Right ventricle myocardium superior (tissue), 1 donor: Measurements from ENCODE around the gene CTBP2. TPM values are rescaled to one million over a fixed set of nuclear protein-coding genes. Genes with fewer than 3 reads are reported as not detected.

Experiments
- ATAC-seq: fragments of 200-7000 bp; cut with Tn5 transposase; one replicate; pipeline ENCODE4 v1.9.1; 2020; ENCODE audit warnings: mild to moderate bottlenecking; ENCODE audit not compliant: poor library complexity
- DNase-seq: peaks from one replicate; pipeline ENCODE4 v3.0.0-alpha.2; 2020
- intact Hi-C: fragments of 100-400 bp; cut with DNase I; formaldehyde crosslinking; loops from one replicate; pipeline ENCODE4 v1.11.2; 2022
- long read RNA-seq: library from polyadenylated mRNA; unstranded; transcript quantifications from one replicate; pipeline ENCODE4 v2.0.0, GENCODE V29; 2021
- total RNA-seq: library from RNA; stranded (reverse); fragmentation: NEBNext Ultra II Directional; extraction: Animal tissue kit (Norgen Biotek cat#: 25700); gene quantifications from one replicate; pipeline ENCODE4 v1.2.1, GENCODE V29; 2021
- donor health status: DM: no; HTN: yes; CAD: no; lungs with severe emphysema.

CTBP2 gene
- total RNA-seq, result 29.4 TPM
- long read RNA-seq, full-length matches to known transcripts, result 39 of 87 reads
- long read RNA-seq, partial matches to known transcripts, result 11 of 87 reads
- long read RNA-seq, other reads (novel, unspliced or antisense), result 37 of 87 reads

DNA sequence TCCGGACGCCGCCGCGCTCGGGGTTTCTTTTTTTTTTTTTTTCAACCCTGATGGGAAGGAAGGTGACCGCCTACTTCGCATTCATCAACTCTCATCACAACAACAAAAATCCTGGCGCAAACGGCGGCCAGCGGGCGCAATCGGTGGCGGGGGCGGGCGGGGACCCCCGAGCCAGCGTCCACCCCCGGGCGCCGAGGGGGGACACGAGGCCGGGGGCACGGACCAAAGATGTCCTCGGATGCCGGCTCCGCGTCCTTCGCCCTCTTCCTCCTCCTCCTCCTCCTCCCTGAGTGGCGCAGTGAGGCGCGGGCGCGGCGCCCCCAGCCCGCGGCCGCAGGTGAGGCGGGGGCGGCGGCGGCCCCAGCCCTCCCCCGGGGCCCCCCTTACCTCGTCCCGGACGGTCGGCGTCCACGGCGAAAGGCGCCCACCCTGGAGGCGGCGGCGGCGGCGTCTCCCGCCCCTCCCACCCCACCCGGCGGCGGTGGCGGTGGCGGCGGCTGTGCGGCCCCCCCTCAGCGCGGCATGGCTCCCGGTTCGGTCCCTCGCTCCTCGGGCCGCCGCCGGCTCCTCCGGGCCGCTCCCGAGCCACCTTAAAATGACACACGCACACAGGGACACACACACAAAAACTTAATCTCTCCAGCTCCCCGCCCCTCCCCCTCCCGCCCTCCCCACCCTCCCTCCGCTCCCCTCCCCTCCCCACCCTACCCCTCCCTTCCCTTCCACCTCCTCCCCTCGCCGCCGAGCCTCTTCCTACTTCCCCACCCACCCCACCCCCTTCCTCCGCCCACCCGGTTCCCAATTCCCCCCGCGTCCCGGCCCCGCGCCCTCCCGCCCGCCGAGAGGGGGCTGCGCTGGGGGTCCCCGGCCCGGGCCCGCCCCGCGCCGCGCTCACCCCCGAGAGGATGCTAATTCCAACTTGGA lies at the start of gene CTBP2:
CTBP2 (minus strand) TSS at position 632 of the 924 bp plus-strand sequence.
- ATAC-seq (peak; percentile 23), DNase-seq (peak; percentile 66)
- intact Hi-C loops, result loop anchor here (5.0 to 10.0 kb wide), 2 partner anchors 98 to 175 kb away; no protein-coding TSS in a partner anchor

DNA sequence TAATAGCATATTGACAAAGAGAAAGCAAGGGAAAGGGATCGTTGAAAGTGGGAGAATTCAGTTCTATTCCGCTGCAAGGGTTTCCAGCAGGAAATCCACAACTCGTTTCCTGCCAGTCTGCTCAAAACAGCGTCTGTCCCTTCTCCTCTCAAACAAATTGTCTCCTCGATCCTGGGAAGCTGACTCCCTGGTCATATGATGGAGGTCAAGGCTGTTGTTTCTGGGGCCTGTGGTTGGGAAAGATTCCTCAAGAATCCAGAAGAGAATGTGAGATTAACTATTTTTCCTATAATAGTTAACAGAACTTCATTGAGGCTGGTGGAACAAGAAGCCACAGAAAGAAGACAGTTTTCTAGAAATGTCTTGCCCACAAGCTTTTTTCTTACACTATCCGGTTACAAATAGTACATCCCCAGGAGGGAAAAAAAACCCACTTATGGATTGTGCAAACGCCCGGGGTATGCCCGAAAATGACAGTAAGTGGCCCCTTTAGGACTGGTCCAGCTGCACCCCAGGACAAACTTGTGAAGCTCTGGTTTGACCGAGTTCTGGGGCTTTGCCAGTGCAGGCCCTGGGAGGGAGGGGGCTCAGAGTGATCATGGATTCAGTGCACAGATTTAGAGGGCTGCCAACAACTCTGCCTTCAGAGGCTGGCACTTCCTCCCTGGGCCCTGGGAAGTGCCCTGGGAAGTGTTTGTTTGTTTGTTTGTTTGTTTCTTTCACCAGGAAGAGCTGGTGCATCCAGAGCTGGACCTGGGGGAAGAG lies 49.4 kb upstream of the CTBP2 start:
- DNase-seq (no peak), ATAC-seq (no peak)
- intact Hi-C loops, result no loop called here

DNA sequence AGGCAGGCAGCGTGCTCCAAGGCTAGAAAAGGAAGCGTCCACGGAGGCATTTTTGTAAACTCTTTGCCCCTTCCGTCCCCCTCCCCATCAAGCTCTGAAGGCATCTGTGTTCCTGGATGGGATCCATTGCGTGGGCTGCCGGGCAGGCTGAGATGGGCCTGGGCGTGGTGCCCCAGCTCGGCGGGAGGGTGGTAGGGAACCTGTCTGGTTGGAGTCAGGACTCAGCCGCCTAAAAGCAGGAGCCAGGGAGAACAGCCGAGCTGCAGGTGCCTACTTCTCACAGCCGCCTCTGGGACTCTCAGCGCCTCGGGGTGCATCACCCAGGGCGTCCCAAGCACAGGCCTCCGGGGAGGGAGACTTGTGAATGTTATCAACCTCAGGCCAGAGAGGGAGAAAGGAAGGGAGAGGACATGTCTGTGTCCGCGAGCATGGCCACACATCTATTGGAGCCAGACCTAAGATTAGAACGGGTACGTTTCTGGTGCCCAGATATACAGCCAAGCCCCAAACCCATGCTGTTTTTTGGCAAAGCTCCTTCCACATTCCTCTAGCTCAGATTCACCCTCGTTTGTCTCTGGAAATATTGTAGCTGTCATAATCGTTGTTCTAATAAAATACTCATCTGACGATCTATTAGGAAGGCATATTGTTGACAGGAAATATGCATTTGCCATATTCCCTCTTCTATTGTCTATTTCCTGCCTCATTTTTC lies 48.6 kb upstream of the CTBP2 start:
- ATAC-seq (no peak), DNase-seq (no peak)
- intact Hi-C loops, result no loop called here

DNA sequence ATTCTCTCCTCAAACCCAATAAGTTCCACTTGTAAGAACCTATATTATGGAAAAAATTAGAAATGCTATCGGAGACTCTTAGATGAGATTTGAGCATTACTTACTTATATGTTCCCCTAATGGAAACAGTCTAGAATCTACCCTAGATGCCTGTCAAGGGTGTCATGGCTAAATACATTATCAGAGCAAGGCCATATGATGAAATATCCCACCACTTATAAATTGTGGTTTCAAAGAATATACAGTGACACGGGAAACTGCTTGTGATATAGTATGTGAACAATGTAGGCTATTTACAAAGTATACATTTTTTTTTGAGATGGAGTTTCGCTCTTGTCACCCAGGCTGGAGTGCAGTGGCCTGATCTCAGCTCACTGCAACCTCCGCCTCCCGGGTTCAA lies 46.3 kb upstream of the CTBP2 start:
- DNase-seq (no peak), ATAC-seq (no peak)
- intact Hi-C loops, result no loop called here

DNA sequence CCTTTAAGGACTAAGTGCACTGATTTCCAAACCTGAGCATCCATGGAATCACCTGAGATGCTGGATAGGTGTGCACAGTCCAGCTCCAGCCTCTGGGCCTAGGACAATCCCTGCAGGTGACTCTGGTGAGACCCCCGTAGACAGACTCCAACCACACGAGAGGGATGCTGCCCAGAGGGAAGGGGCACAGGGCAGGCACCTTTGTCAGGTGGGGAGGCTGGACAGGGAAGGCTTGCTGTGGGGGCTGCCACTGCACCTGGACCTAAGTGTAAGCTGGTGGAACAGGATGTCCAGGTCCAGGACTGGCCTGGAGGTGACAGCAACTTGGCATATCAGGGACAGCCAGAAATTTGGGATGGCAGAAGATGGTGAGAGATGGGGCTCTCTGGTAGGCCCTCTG lies 45.1 kb upstream of the CTBP2 start:
- ATAC-seq (no peak), DNase-seq (no peak)
- intact Hi-C loops, result no loop called here

DNA sequence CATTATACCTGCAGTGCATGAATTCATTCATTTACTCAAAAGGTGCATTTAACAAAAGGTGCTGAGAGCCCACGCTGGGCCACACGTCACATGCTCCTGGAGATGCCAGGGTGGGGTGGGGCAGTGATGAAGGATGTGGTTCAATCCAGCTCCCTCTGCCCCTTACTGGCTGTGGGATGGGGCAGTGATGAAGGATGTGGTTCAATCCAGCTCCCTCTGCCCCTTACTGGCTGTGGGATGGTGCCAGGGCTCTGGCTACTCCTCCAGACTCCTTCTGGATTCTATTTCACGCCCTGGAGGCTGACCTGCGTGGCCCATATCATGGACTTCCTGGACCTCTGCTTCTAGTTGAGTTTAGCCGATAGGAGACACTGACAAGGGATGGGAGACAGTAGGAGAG lies 44.0 kb upstream of the CTBP2 start:
- ATAC-seq (no peak), DNase-seq (no peak)
- intact Hi-C loops, result no loop called here

DNA sequence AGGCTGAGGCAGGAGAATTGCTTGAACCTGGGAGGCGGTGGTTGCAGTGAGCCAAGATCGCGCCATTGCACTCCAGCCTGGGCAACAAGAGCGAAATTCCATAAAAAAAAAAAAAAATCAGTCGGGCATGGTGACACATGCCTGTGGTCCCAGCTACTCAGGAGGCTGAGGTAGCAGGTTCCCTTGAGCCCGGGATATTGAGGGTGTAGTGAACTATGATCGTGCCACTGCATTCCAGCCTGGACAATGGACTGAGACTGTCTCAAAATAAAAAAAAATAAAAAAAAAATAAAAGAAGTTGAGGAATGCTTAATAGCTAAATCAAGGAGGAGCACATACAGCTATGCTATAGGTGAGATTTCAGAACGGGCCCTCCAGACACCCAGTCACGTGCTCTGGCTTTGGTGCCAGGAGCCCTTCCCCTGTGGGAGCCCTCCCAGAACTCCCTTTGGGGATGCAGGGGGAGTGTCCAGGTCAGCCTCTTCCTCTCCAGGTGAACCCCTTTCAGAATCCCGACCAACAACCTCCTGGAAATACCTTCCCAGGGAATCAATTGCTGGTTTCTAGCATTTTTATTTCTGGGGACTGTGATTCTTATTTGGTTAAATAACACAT lies 42.9 kb upstream of the CTBP2 start:
- ATAC-seq (no peak), DNase-seq (no peak)
- intact Hi-C loops, result no loop called here

DNA sequence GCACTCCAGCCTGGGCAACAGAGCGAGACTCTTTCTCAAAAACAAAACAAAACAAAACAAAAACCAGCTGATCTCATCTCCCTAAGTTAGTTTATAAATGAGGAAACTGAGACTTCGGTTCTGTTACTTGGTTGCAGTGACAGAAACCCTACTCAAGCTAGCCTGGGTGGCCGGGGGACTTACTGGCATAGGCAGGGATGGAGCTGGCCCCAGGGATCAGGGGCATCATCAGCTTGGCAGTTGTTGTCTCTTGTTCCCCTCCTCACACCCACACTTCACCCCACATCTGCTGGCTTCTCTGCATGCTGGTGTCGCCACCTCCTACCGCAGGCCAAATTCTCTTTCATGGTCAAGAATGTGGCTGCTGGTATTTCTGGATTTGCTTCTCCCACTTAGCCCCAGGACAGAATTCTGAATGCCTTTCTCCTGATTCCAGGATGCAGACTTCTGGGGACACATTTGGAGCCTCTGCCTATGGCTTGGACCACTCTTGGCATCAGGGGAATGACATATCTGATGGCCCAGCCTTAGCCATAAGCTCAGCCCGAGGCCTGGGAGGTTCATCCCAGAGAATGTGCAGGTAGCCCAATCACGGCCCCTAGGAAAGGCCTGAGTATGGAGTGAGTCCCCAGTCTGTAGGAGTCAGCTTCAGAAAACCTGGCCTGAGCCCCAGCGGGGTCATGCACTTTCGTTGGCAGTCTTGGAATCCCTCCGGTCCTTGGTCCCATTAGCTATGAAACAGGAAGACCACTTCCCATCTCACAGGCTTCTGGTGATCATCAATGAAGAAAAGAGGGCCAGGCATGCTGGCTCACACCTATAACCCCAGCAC lies 41.6 kb upstream of the CTBP2 start:
- intact Hi-C loops, result no loop called here
- ATAC-seq, result no peak
- no peak for DNase-seq

DNA sequence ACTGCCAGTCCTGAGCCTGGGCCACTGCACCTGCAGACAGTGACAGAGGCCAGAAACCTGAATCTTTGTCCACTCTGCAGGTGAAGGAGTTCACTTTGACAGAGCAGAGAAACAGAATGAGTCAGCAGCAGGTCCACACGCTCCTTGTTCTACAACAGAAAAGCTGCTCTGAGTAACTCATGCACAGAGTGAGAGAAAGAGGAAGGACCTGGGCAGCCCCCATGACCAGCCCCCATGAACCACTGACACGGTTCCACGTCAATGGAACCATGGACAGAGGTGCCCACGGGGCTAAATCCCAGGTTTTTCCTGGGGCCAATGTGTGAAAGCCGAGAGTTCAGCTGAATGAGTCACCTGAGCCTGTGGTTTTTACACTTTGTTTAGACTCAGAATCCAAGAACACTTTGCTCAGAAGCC lies 40.8 kb upstream of the CTBP2 start:
- ATAC-seq, result no peak
- intact Hi-C loops, result no loop called here
- DNase-seq, result no peak

DNA sequence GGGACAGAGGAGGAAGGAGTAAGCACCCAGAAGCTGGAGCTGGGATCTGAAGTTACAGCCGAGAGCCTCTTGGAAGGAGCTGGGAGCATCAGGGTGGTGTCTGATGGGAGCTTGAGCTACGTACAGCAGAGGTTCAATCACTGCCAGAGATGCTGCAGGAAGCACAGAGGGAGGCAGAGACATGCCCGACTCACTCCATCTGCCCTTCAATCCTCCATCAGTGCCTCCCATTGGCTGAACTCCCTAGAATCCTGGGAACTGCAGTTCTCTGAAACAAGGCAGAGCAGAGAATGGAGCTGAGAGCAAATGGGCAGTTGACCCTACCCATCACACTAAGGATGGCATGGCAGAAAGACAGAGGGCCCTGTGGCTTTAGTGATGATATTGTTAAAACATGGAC lies 40.0 kb upstream of the CTBP2 start:
- DNase-seq, result no peak
- ATAC-seq, result no peak
- intact Hi-C loops, result no loop called here

DNA sequence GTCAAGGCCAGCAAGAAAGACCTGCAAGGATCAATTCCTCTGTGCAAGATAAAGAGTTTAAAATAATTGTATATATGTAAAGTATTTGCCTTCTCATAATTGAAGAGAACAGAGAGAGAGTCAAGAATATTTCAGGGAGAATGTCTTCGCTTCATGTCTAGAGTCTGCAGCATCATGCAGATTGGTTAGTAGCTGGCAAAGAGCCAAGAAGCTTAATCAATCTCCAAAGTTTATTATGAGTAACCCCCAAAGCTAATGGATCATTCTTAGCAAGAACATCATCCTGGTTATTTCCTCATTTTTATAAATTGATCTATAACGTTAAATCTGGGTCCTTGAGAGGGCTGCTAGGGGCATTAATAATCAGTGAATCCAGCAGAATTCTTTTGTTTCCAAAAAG lies 38.9 kb upstream of the CTBP2 start:
- ATAC-seq (no peak), DNase-seq (no peak)
- intact Hi-C loops, result no loop called here

DNA sequence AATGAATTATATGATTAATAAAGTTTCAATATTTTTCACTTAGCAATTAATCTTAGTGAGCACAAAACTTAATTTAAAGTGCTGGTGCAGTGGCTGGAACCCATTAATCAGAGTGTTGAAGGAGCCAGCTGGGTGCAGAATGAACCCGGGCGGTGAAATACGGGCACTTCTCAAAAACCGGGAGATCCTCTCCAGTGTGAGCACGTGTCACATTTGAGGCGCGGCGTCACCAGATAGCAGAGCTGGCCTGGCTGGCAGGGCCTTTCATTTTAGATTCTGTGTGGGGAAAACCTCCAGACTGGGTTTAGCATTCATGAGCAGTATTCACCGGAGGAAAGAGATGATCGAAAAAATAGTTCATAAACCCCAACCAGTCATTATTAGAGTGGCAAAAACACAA lies 34.5 kb upstream of the CTBP2 start:
- ATAC-seq (no peak), DNase-seq (no peak)
- intact Hi-C loops, result no loop called here

DNA sequence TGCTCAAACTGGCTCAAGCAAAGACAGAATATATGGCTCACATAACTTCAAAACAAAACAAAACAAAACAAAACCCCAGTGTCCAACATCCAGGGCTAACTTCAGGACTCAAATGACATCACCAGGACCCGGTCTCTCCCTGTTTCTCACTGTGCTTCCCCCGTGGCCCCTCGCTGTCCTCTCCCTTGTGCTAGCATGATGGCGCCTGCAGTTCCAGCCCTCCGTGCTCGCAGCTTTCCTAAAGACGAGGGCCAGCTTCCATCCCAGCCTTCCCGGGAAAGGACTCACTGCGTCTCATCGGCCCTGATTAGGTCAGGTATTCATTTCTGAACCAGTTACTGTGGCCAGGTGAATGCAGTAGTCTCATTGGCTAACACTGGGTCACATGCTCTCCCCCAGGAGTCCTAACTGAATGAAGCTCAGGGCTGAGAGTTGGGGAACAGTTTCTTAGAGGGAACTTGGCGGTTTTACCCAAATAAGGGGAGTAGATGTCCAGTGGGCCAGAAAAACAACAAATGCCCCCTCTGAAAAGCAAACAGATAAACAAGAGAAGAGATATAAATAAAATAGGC lies 33.0 kb upstream of the CTBP2 start:
- ATAC-seq (no peak), DNase-seq (no peak)
- intact Hi-C loops, result no loop called here

DNA sequence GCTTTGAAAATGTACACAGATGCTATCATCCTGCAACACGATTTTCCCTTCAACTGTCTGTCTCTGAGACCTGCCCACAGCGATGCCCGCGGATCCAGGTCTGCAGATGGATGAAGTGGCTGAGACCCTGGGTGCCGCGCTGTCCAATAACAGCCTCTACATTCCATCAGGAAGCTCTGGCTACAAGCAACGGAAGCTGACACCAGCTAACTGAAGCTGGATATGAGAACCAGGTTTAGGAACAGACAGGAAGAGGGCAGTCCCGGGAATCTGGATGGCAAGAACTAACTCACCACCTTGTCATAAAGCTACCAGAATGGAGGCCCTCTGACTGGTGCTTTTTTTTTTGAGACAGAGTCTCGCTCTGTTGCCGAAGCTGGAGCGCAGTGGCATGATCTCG lies 32.3 kb upstream of the CTBP2 start:
- intact Hi-C loops, result no loop called here
- DNase-seq, result no peak
- no peak for ATAC-seq

DNA sequence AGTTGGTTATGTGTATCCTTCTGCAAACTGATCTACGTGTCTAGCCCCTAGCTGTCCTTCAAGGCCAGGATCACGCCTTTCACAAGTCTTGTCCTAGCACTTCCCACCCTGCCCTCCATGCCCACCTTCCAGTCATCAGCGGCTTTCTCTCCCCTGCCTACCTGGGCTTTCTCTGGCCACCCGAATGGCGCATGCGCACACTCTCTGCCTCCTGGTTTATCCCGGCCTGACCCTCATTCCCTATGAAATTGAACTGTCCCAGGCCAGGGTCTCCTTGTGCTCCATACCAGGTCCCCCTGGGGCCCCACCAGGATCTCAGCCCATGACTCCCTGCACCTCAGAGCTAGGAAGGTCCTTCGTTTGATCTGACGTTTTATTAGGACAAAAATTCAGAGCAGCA lies 31.6 kb upstream of the CTBP2 start:
- DNase-seq, result no peak
- ATAC-seq, result no peak
- intact Hi-C loops, result no loop called here

DNA sequence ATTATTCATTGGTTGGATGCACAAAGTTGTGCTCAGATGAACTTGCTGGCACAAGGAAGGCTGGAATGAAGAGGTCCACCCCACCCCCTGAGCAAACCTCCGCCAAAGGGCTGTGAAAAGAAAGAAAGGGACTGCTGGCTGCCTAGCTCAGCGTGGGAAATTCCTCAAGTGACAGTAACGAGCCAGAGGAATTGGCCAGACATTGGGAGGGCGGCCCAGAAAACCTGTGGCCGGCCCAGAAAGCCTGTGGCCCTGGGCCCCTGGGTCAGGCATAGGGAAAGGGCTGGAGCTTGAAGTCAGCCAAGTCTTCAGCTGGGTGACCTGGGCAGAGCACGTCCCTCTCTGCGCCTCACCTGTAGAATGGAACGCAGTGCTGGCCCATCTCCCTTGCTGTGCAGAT lies 30.6 kb upstream of the CTBP2 start:
- DNase-seq, result no peak
- intact Hi-C loops, result no loop called here
- no peak for ATAC-seq

DNA sequence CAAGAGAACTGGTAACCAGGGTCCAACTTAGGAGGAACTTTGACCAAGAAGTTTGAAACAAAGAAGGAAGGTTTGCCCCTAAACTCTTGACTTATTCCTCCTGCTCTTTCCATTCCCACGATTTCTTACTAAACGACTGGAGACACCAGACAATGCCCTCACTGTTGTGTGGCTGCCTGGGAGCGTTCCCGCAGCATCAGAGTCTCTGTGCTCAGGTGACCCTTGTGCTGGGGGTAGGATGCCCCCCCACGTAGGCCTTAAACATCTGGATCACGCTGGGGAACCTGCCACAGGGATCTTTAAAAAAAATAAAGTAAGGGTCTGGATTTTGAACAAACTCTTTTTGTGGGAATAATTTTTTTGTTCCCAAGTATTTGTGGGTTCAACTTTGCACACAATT lies 30.1 kb upstream of the CTBP2 start:
- DNase-seq, result no peak
- intact Hi-C loops, result no loop called here
- ATAC-seq, result no peak

DNA sequence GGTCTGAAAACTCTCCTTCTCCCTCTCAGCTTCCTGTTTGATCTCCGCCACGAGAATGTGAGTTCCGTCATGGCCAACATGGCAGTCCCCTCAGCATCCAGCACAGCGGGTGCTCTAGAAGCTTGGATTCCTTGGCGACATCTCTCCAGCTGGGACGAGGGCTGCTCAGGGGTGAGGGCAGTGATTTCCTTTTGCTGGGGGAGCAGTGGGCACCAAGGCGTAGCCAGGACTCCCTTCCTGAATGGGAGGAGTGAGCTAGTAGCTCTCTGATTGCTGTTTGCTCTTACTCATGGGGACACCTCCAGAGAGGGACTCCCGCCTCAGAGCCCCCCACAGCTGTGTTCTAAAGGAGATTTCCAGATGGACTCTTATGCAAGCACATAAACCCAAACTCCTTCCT lies 28.8 kb upstream of the CTBP2 start:
- DNase-seq (no peak), ATAC-seq (no peak)
- intact Hi-C loops, result no loop called here
